ENCODE results near the gene KRTAP5-6.
A peak's percentile ranks its signal among the peaks of the same experiment; 100 is the strongest.
"Not testable (repeated sequence)": the region's sequence is repeated elsewhere in the genome, so short reads cannot be mapped to it uniquely, and the experiment has no call there.

Gene KRTAP5-6

GRCh38 chr11:1683904-1684572 lies 13.0 kb upstream of the KRTAP5-6 start:
- not testable (repeated sequence) for DNase-seq (ENCODE audit: low read depth in 2 of 2)

GRCh38 chr11:1684886-1685874 lies 11.8 kb upstream of the KRTAP5-6 start:
- DNase-seq (ENCODE audit: low read depth in 2 of 2) = not testable (repeated sequence)

GRCh38 chr11:1686220-1686619 lies 10.8 kb upstream of the KRTAP5-6 start:
- DNase-seq (ENCODE audit: low read depth in 2 of 2) = not testable (repeated sequence)

- DNase-seq (ENCODE audit: low read depth in 2 of 2) = not testable (repeated sequence)
Measured at GRCh38 chr11:1688336-1688947, 8.6 kb upstream of the KRTAP5-6 start.

- not testable (repeated sequence) for DNase-seq (ENCODE audit: low read depth in 2 of 2)
Measured at GRCh38 chr11:1689250-1690166, 7.5 kb upstream of the KRTAP5-6 start.

GRCh38 chr11:1690167-1691025 lies 6.6 kb upstream of the KRTAP5-6 start:
- no peak for DNase-seq (ENCODE audit: low read depth in 2 of 2)

- no peak for DNase-seq (ENCODE audit: low read depth in 2 of 2)
Measured at GRCh38 chr11:1691026-1691877, 5.7 kb upstream of the KRTAP5-6 start.

- DNase-seq (ENCODE audit: low read depth in 2 of 2) = no peak
Measured at GRCh38 chr11:1691878-1692707, 4.9 kb upstream of the KRTAP5-6 start.

GRCh38 chr11:1692708-1693326 lies 4.2 kb upstream of the KRTAP5-6 start:
- DNase-seq (ENCODE audit: low read depth in 2 of 2) = no peak

GRCh38 chr11:1693327-1694063 lies 3.5 kb upstream of the KRTAP5-6 start:
- DNase-seq (ENCODE audit: low read depth in 2 of 2) = peak; percentile 48 to 74

GRCh38 chr11:1694064-1694845 lies 2.7 kb upstream of the KRTAP5-6 start:
- DNase-seq (ENCODE audit: low read depth in 2 of 2) = peak; percentile 64 to 81

- DNase-seq (ENCODE audit: low read depth in 2 of 2) = no peak
Measured at GRCh38 chr11:1694846-1695547, 2.0 kb upstream of the KRTAP5-6 start.

GRCh38 chr11:1695548-1696108 lies 1.4 kb upstream of the KRTAP5-6 start:
- no peak for DNase-seq (ENCODE audit: low read depth in 2 of 2)

- no peak for DNase-seq (ENCODE audit: low read depth in 2 of 2)
Measured at GRCh38 chr11:1699771-1700170, 2.8 kb downstream of the KRTAP5-6 start.

GRCh38 chr11:1701091-1701807 lies 4.3 kb downstream of the KRTAP5-6 start:
- no peak for DNase-seq (ENCODE audit: low read depth in 2 of 2)

Measured in stimulated activated CD4-positive, alpha-beta T cell treated with anti-CD3 and anti-CD28 coated beads, Interleukin-12 subunit alpha, Interleukin-12 subunit beta, amount 100 ng/mL, for 24 hours (primary cell).